PC-9 (cell line): ENCODE results near the gene GJA8.
A peak's percentile ranks its signal among the peaks of the same experiment; 100 is the strongest.

Experiments used
- EZH2 ChIP-seq: fragments of 200-600 bp; sonication (generic); IDR thresholded peaks from 2 replicates; pipeline ENCODE4 v1.8.0; 2017; ENCODE audit warnings: antibody characterized with exemption, low read depth
- TF ChIP-seq, protein P1 (sequence below): fragments of 200-600 bp; sonication (generic); conservative IDR thresholded peaks from 2 replicates; pipeline ENCODE4 v1.6.1; 2017; ENCODE audit warnings: mixed run types, antibody characterized with exemption, mild to moderate bottlenecking, moderate library complexity

DNA sequence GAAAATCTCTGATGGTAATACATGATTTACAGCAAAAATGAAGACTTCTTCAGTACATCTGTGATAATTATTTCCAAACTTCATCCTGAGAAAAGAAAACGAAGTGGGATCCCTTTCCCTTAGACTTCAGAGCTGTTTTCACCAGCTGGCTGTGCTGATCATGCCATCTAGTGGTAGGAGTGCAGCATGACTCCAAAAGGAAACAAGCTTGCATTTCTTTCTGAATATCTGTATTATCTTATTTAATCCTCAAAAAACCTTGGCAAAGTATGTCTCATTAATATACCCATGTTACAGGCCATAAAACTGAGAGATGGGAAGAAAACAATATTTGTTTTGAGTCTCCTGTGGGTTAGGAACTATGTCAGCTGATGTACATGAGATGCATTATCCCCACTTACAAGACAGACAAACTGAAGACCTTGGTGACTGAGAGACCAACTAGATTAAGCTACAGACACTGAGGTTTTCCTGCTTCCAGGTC is 9.8 kb upstream of the GJA8 start:
- TF ChIP-seq, protein P1, sequence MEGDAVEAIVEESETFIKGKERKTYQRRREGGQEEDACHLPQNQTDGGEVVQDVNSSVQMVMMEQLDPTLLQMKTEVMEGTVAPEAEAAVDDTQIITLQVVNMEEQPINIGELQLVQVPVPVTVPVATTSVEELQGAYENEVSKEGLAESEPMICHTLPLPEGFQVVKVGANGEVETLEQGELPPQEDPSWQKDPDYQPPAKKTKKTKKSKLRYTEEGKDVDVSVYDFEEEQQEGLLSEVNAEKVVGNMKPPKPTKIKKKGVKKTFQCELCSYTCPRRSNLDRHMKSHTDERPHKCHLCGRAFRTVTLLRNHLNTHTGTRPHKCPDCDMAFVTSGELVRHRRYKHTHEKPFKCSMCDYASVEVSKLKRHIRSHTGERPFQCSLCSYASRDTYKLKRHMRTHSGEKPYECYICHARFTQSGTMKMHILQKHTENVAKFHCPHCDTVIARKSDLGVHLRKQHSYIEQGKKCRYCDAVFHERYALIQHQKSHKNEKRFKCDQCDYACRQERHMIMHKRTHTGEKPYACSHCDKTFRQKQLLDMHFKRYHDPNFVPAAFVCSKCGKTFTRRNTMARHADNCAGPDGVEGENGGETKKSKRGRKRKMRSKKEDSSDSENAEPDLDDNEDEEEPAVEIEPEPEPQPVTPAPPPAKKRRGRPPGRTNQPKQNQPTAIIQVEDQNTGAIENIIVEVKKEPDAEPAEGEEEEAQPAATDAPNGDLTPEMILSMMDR: peak; percentile 97
- TF ChIP-seq EZH2: no peak
